ENCODE results near the gene DCHS2.

GRCh38 chr4:154534296-154534695 is 42.7 kb upstream of the DCHS2 start:
- TF ChIP-seq CTCF (conservative IDR thresholded peaks at IDR 0.05; ENCODE audit: low read length) (no peak), EZH2phosphoT487 (IDR thresholded peaks at IDR 0.05; ENCODE audit: borderline replicate concordance, low read depth, low read length) (no peak)

Measured in OCI-LY7 (cell line).